SK-N-SH (cell line): ENCODE measurements around the gene S100A13. TPM values are rescaled to one million over a fixed set of nuclear protein-coding genes. Genes with fewer than 3 reads are reported as not detected.

Source experiments
- CTCF ChIA-PET: fragments of 300-600, 350-600 bp; formaldehyde crosslinking; extraction: SDS; loops from one replicate; lab custom pipeline; 2021; lab: Yijun Ruan, JAX
- POLR2A ChIA-PET: fragments of 350-600 bp; sonication (Branson Sonifier 250); formaldehyde crosslinking; extraction: SDS; loops from one replicate; lab custom pipeline; 2020; ENCODE audit warnings: antibody characterized with exemption, inconsistent platforms; lab: Yijun Ruan, JAX
- DNase-seq: peaks from one replicate; pipeline ENCODE4 v3.0.0; 2012
- H2AFZ ChIP-seq: fragments of 200-600 bp; sonication (generic); 2 replicates; pipeline ENCODE4 v1.8.1; 2016; ENCODE audit warnings: antibody characterized with exemption, mild to moderate bottlenecking, low read depth
- H3F3A ChIP-seq: fragments of 200-600 bp; sonication (generic); replicated peaks from 2 replicates; pipeline ENCODE3; 2016; ENCODE audit warnings: antibody characterized with exemption, mild to moderate bottlenecking; ENCODE audit not compliant: insufficient read depth
- H3K27ac ChIP-seq, 2 experiments: fragments of 200-500 bp in 1 of 2; fragments of 200-600 bp in 1 of 2; sonication (Bioruptor generic) in 1 of 2; sonication (generic), shearing (Covaris generic) in 1 of 2; 2 replicates each; pipeline versions ENCODE4 v1.5.1 to v1.6.1; 2014 to 2016; ENCODE audit warnings: low read depth in 2 of 2, inconsistent platforms in 1 of 2, low read length in 1 of 2, mild to moderate bottlenecking in 1 of 2, mixed read lengths in 1 of 2
- H3K27me3 ChIP-seq: fragments of 200-600 bp; sonication (generic), shearing (Covaris generic); 2 replicates; pipeline ENCODE4 v1.6.1; 2016; ENCODE audit warnings: mixed run types; ENCODE audit not compliant: insufficient read depth
- H3K36me3 ChIP-seq, 2 experiments: fragments of 200-500 bp in 1 of 2; fragments of 200-600 bp in 1 of 2; sonication (Bioruptor generic) in 1 of 2; sonication (generic) in 1 of 2; replicated peaks in 1 of 2; 2 replicates each; pipeline versions ENCODE3 to v1.5.1; 2014 to 2016; ENCODE audit warnings: low read length in 1 of 2, mild to moderate bottlenecking in 1 of 2; ENCODE audit not compliant: insufficient read depth in 2 of 2, control insufficient read depth in 1 of 2
- H3K4me1 ChIP-seq, 2 experiments: fragments of 200-500 bp in 1 of 2; fragments of 200-600 bp in 1 of 2; sonication (Bioruptor generic) in 1 of 2; sonication (generic), shearing (Covaris generic) in 1 of 2; 2 replicates each; pipeline versions ENCODE4 v1.5.1 to v1.6.1; 2014 to 2016; ENCODE audit warnings: low read depth in 1 of 2, low read length in 1 of 2, mixed run types in 1 of 2; ENCODE audit not compliant: insufficient read depth in 2 of 2, control insufficient read depth in 1 of 2
- H3K4me2 ChIP-seq: fragments of 200-600 bp; sonication (generic), shearing (Covaris generic); 2 replicates; pipeline ENCODE4 v1.6.1; 2017; ENCODE audit warnings: mixed run types
- H3K4me3 ChIP-seq, 2 experiments: fragments of 200-500 bp in 1 of 2; fragments of 200-600 bp in 1 of 2; sonication (Bioruptor generic) in 1 of 2; sonication (generic), shearing (Covaris generic) in 1 of 2; 2 replicates each; pipeline versions ENCODE4 v1.5.1 to v1.8.1; 2014 to 2016; ENCODE audit warnings: low read depth in 2 of 2, inconsistent platforms in 1 of 2, low read length in 1 of 2, mild to moderate bottlenecking in 1 of 2, mixed read lengths in 1 of 2, moderate library complexity in 1 of 2
- H3K79me2 ChIP-seq: fragments of 200-600 bp; sonication (generic); 2 replicates; pipeline ENCODE4 v1.8.1; 2017; ENCODE audit warnings: mild to moderate bottlenecking; ENCODE audit not compliant: insufficient read depth
- H3K9ac ChIP-seq: fragments of 200-600 bp; sonication (generic); 2 replicates; pipeline ENCODE4 v1.6.1; 2017; ENCODE audit warnings: mixed run types
- H3K9me2 ChIP-seq: fragments of 200-600 bp; sonication (generic); 2 replicates; pipeline ENCODE4 v1.6.1; 2017; ENCODE audit warnings: mixed run types
- H3K9me3 ChIP-seq: fragments of 200-600 bp; sonication (generic); 2 replicates; pipeline ENCODE4 v1.6.1; 2017; ENCODE audit warnings: mixed run types, mild to moderate bottlenecking, moderate library complexity
- H4K20me1 ChIP-seq: fragments of 200-600 bp; sonication (generic); 2 replicates; pipeline ENCODE4 v1.6.1; 2017; ENCODE audit warnings: mild to moderate bottlenecking, mixed run types; ENCODE audit not compliant: insufficient read depth
- ELF1 ChIP-seq: IDR thresholded peaks from 2 replicates; pipeline ENCODE4 v1.4.0; 2012
- EZH2phosphoT487 ChIP-seq: fragments of 200-600 bp; sonication (generic); IDR thresholded peaks from 2 replicates; pipeline ENCODE4 v1.6.1; 2017; ENCODE audit warnings: low read depth, mixed run types, mild to moderate bottlenecking, antibody characterized with exemption, moderate library complexity, borderline replicate concordance
- GATA2 ChIP-seq: sonication (generic); formaldehyde crosslinking; IDR thresholded peaks from 2 replicates; pipeline ENCODE4 v1.5.0; 2020; ENCODE audit warnings: mild to moderate bottlenecking, missing genetic modification reagents
- JUND ChIP-seq: IDR thresholded peaks from 2 replicates; pipeline ENCODE4 v1.4.0; 2012
- MAX ChIP-seq: IDR thresholded peaks from 2 replicates; pipeline ENCODE4 v1.4.0; 2012; ENCODE audit warnings: low read depth
- MEF2A ChIP-seq: IDR thresholded peaks from 2 replicates; pipeline ENCODE4 v1.4.0; 2012; ENCODE audit warnings: low read depth, borderline replicate concordance
- NFIC ChIP-seq: IDR thresholded peaks from 2 replicates; pipeline ENCODE4 v1.4.0; 2012; ENCODE audit warnings: borderline replicate concordance
- PBX3 ChIP-seq: IDR thresholded peaks from 2 replicates; pipeline ENCODE4; 2012
- RAD21 ChIP-seq: IDR thresholded peaks from 2 replicates; pipeline ENCODE4 v1.6.1; 2012; ENCODE audit warnings: mild to moderate bottlenecking, low read length
- RCOR1 ChIP-seq: fragments of 150-350 bp; IDR thresholded peaks from 2 replicates; pipeline ENCODE4 v1.6.1; 2017; ENCODE audit warnings: antibody characterized with exemption, low read length
- RFX5 ChIP-seq: IDR thresholded peaks from 2 replicates; pipeline ENCODE4 v1.6.1; 2012; ENCODE audit warnings: mild to moderate bottlenecking, improper control_type of control experiment, low read length
- SIN3A ChIP-seq: IDR thresholded peaks from 2 replicates; pipeline ENCODE4 v1.6.1; 2012; ENCODE audit warnings: low read depth, mild to moderate bottlenecking, low read length, moderate library complexity, borderline replicate concordance
- TAF1 ChIP-seq: IDR thresholded peaks from 2 replicates; pipeline ENCODE4 v1.6.1; 2012; ENCODE audit warnings: low read depth, mild to moderate bottlenecking, low read length, moderate library complexity, borderline replicate concordance
- TCF12 ChIP-seq: IDR thresholded peaks from 2 replicates; pipeline ENCODE4 v1.4.0; 2012
- USF2 ChIP-seq: fragments of 150-350 bp; IDR thresholded peaks from 2 replicates; pipeline ENCODE4 v1.6.1; 2017; ENCODE audit warnings: antibody characterized with exemption, low read length, low read depth, borderline replicate concordance
- YY1 ChIP-seq: IDR thresholded peaks from 2 replicates; pipeline ENCODE4 v1.4.0; 2012; ENCODE audit warnings: low read depth, mild to moderate bottlenecking
- WGBS: methylation state at CpG from one replicate; pipeline ENCODE4 v1.1.6; 2017; ENCODE audit warnings: low lambda C conversion rate; 5-methylcytosine and 5-hydroxymethylcytosine counted together
- polyA plus RNA-seq, 3 experiments: library from polyadenylated mRNA; depleted of rRNA; stranded (reverse); fragments of >200 nt; gene quantifications; 2 replicates each; pipeline ENCODE4 v1.2.3, GENCODE V29; 2012

Gene S100A13
- polyA plus RNA-seq, 1 of the 3 experiments (the other 2 are of a cell fraction) = 12.3 TPM

- peaks cover 16% of the 10 kb centered on the region; the same call in 1 of the 2 replicates for H3K79me2 ChIP-seq
- no peaks in the 10 kb centered on the region for H4K20me1 ChIP-seq
- peaks cover 6% of the 10 kb centered on the region for H3F3A ChIP-seq
- H3K36me3 ChIP-seq = no peaks in the 10 kb centered on the region
- TF ChIP-seq NFIC = no peak
- no peak for TF ChIP-seq TCF12
- no peak for TF ChIP-seq USF2
- no peak for TF ChIP-seq RAD21
- no peak for TF ChIP-seq MEF2A
- no peak for TF ChIP-seq GATA2 (CRISPR knock-in tag)
- no peak for TF ChIP-seq TAF1
- no peak for TF ChIP-seq PBX3
- TF ChIP-seq JUND = no peak
- TF ChIP-seq ELF1 = no peak
- no peak for TF ChIP-seq MAX
- TF ChIP-seq SIN3A = no peak
- H3K9me3 ChIP-seq = no peaks in the 10 kb centered on the region
- no peak overlapping the region for H3K9ac ChIP-seq
- H3K4me1 ChIP-seq = peaks cover 8 to 9% of the 10 kb centered on the region in 2 experiments; a peak in 2 of 4 replicates
- no peaks in the 10 kb centered on the region for H3K27me3 ChIP-seq
- H3K9me2 ChIP-seq = no peaks in the 10 kb centered on the region
- H3K27ac ChIP-seq = no peak overlapping the region
- no peak for DNase-seq
- no peak overlapping the region for H2AFZ ChIP-seq
- no peak overlapping the region for H3K4me3 ChIP-seq
- 100% methylated on average over 1 of the region's 7 CpGs for WGBS
- ChIA-PET CTCF (interaction anchor here (1.1 to 8.0 kb wide), 7 partner anchors 12 to 263 kb away, joined by 4 to 100 read pairs (median 10); partner anchors contain the start of genes CHTOP, S100A1 and S100A13), POLR2A (no interaction called here)
- no peak overlapping the region for H3K4me2 ChIP-seq
These were observed 12.4 kb downstream of the S100A13 start for GRCh38 chr1:153614906-153615305.

- Histone ChIP-seq H3F3A (peaks cover 9% of the 10 kb centered on the region), H3K4me1 (peaks cover 10 to 14% of the 10 kb centered on the region in 2 experiments; a peak in 3 of 4 replicates), H3K4me2 (no peak overlapping the region), H3K4me3 (no peak overlapping the region), H3K9ac (no peak overlapping the region), H3K79me2 (peaks cover 22% of the 10 kb centered on the region; the same call in 1 of the 2 replicates), H3K9me3 (no peaks in the 10 kb centered on the region), H3K27ac (no peak overlapping the region), H4K20me1 (no peaks in the 10 kb centered on the region), H3K36me3 (no peaks in the 10 kb centered on the region), H3K27me3 (no peaks in the 10 kb centered on the region), H2AFZ (no peak overlapping the region), H3K9me2 (no peaks in the 10 kb centered on the region)
- ChIA-PET POLR2A (interaction anchor here (0.7 kb wide), 1 partner anchor 20 kb away, joined by 4 read pairs; no protein-coding TSS in a partner anchor), CTCF (interaction anchor here (1.1 to 8.0 kb wide), 7 partner anchors 11 to 263 kb away, joined by 4 to 100 read pairs (median 10); partner anchors contain the start of genes CHTOP, S100A1 and S100A13)
- TF ChIP-seq EZH2phosphoT487 (no peak), GATA2 (CRISPR knock-in tag) (no peak), YY1 (no peak), RFX5 (no peak), RCOR1 (no peak)
- no peak for DNase-seq
- WGBS = 88% methylated on average over 2 of the region's 2 CpGs
These were observed 13.0 kb downstream of the S100A13 start for GRCh38 chr1:153614189-153614900.
